IPS-NIHi11 (cell line): ENCODE measurements around the gene VSX1.

Experiments
- DNase-seq: peaks from one replicate; pipeline ENCODE4 v3.0.0; 2012; ENCODE audit warnings: mixed read lengths, low spot score

Gene VSX1

GRCh38 chr20:25053255-25054031 is 28.5 kb downstream of the VSX1 start:
- DNase-seq = no peak

GRCh38 chr20:25052255-25053194 is 29.4 kb downstream of the VSX1 start:
- DNase-seq = no peak

GRCh38 chr20:25051386-25052155 is 30.4 kb downstream of the VSX1 start:
- DNase-seq = no peak

GRCh38 chr20:25050501-25051350 is 31.2 kb downstream of the VSX1 start:
- DNase-seq = no peak

- DNase-seq = no peak
Observed at GRCh38 chr20:25050082-25050481, 31.9 kb downstream of the VSX1 start.

GRCh38 chr20:25049261-25050060 is 32.5 kb downstream of the VSX1 start:
- DNase-seq = no peak

GRCh38 chr20:25048519-25048952 is 33.4 kb downstream of the VSX1 start:
- no peak for DNase-seq

GRCh38 chr20:25047766-25048165 is 34.2 kb downstream of the VSX1 start:
- DNase-seq = no peak

GRCh38 chr20:25046736-25047666 is 34.9 kb downstream of the VSX1 start:
- no peak for DNase-seq

- DNase-seq = no peak
Observed at GRCh38 chr20:25046181-25046641, 35.7 kb downstream of the VSX1 start.

- DNase-seq = no peak
Observed at GRCh38 chr20:25045343-25045712, 36.6 kb downstream of the VSX1 start.

- no peak for DNase-seq
Observed at GRCh38 chr20:25044660-25045342, 37.1 kb downstream of the VSX1 start.

GRCh38 chr20:25044261-25044560 is 37.7 kb downstream of the VSX1 start:
- no peak for DNase-seq

GRCh38 chr20:25043499-25044260 is 38.3 kb downstream of the VSX1 start:
- DNase-seq = no peak

- DNase-seq = no peak
Observed at GRCh38 chr20:25042531-25043498, 39.1 kb downstream of the VSX1 start.

- no peak for DNase-seq
Observed at GRCh38 chr20:25041813-25042530, 40.0 kb downstream of the VSX1 start.
